ENCODE results near the gene SLX4. TPM values are rescaled to one million over a fixed set of nuclear protein-coding genes. Genes with fewer than 3 reads are reported as not detected.

SLX4 gene
- total and polyA plus RNA-seq, 2 donors (not counting 1 experiment from before 2014, with no cell fraction given) = 5.4 to 13.3 TPM

DNA sequence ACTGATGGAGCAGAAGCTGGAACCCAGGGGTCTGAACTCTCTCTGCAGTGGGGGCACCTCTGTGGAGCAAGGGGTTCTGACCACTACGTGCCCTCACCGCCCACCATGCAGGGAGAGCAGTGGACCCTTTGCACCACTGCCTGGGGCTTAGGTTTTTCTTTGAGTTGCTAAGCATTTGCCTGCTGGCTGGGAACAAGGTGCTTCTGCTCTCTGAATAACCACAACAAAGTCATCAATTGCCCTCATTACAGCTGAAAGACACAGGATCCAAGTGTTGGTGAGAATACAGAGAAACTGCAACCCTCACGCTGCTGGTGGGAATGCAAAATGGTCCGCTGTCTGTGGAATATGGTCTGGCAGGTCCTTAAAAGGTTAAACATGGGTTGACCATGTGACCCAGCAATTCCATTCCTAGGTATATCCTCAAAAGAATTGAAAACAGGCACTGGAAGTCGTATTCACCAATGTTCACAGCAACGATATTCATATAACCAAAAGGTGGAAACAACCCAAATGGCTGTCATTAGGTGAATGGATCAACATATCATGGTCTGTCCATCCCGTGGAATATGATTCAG lies 57.0 kb downstream of the SLX4 start:
- Histone ChIP-seq H3K4me2 (replicated peaks; ENCODE audit: low read depth, low read length, poor library complexity, severe bottlenecking) (no peak overlapping the region), H2AFZ (ENCODE audit: insufficient read depth, low read depth, low read length, poor library complexity, severe bottlenecking) (no peak overlapping the region), H4K20me1 (ENCODE audit: control insufficient read depth, insufficient read depth, low read length, poor library complexity, severe bottlenecking) (no peaks in the 10 kb centered on the region), H3K27ac (ENCODE audit: low read length in 2 of 2) (no peak overlapping the region), H3K4me3 (ENCODE audit: control extremely low read depth in 1 of 5, extremely low read depth in 1 of 5, insufficient read depth in 1 of 5, low read depth in 2 of 5, low read length in 4 of 5) (no peak overlapping the region), H3K27me3 (replicated peaks in 1 of 4; ENCODE audit: control extremely low read depth in 1 of 4, control insufficient read depth in 3 of 4, insufficient read depth in 4 of 4, low read length in 3 of 4) (no peaks in the 10 kb centered on the region), H3K9ac (ENCODE audit: low read length) (no peak overlapping the region), H3K79me2 (ENCODE audit: control insufficient read depth, insufficient read depth, low read length) (peaks cover 8% of the 10 kb centered on the region), H3K36me3 (replicated peaks in 1 of 2; ENCODE audit: control extremely low read depth in 1 of 2, control insufficient read depth in 1 of 2, extremely low read depth in 1 of 2, insufficient read depth in 2 of 2, low read length in 1 of 2) (peaks cover 7 to 86% of the 10 kb centered on the region in 2 experiments), H3K4me1 (ENCODE audit: control insufficient read depth in 2 of 2, insufficient read depth in 2 of 2, low read length in 2 of 2) (peaks cover 4 to 21% of the 10 kb centered on the region in 2 donors), H3K9me3 (ENCODE audit: control extremely low read depth in 1 of 3, control insufficient read depth in 2 of 3, insufficient read depth in 1 of 3, low read length in 2 of 3) (no peaks in the 10 kb centered on the region)
- no peak for TF ChIP-seq EZH2 (IDR thresholded peaks at IDR 0.05; ENCODE audit: borderline replicate concordance, insufficient read depth, low read depth, low read length, poor library complexity, severe bottlenecking)
- TF ChIP-seq, protein P1, sequence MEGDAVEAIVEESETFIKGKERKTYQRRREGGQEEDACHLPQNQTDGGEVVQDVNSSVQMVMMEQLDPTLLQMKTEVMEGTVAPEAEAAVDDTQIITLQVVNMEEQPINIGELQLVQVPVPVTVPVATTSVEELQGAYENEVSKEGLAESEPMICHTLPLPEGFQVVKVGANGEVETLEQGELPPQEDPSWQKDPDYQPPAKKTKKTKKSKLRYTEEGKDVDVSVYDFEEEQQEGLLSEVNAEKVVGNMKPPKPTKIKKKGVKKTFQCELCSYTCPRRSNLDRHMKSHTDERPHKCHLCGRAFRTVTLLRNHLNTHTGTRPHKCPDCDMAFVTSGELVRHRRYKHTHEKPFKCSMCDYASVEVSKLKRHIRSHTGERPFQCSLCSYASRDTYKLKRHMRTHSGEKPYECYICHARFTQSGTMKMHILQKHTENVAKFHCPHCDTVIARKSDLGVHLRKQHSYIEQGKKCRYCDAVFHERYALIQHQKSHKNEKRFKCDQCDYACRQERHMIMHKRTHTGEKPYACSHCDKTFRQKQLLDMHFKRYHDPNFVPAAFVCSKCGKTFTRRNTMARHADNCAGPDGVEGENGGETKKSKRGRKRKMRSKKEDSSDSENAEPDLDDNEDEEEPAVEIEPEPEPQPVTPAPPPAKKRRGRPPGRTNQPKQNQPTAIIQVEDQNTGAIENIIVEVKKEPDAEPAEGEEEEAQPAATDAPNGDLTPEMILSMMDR (IDR thresholded peaks at IDR 0.05) = no peak
- ChIA-PET POLR2A (no interaction called here), CTCF (interaction anchor here (1.3 kb wide), 1 partner anchor 96 kb away, joined by 4 read pairs; no protein-coding TSS in a partner anchor)
- WGBS (ENCODE audit: insufficient coverage) = 100% methylated on average over 4 of the region's 7 CpGs
- intact Hi-C loops (cut with micrococcal nuclease) = no loop called here
- no peak for DNase-seq
- Mint-ChIP-seq H3K9me3 (ENCODE audit: insufficient read depth) (no peaks in the 10 kb centered on the region), H3K4me3 (no peak overlapping the region), H3K27me3 (no peaks in the 10 kb centered on the region), H3K27ac (no peak overlapping the region), H3K4me1 (peaks cover 14% of the 10 kb centered on the region)
- no peak for ATAC-seq (ENCODE audit: low read depth)

DNA sequence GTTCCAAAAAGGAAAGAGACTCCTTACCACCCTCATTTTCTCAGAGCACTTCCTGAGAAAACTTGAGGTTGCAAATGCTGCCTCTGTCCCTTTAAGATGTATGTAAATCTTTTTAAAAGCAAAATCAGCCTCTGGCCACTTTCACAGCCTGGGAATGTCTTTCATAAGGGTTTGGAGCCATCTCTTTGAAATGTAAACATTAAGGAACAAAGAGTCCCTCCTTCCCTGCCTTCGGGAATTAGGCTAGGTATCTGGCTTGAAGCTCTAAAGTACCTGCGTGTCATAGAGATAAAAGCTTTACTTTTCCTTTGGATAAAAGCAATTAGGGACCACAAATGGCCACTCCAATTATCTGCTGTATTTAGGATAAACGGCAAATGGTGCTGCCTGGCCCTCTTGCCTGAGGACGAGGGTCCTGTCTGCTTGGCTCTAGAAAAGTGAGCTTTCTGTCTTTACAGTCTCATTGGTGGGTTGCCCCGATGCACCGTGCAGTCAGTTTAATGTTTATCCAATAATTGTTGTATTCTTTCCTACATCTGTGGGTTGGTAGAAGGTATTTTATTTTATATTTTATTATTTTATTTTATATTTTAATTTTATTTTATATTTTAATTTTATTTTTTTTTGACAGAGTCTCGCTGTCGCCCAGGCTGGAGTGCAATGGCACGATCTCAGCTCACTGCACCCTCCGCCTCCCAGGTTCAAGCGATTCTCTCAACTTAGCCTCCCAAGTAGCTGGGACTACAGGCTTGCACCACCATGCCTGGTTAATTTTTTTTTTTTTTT lies 58.1 kb downstream of the SLX4 start:
- no peak overlapping the region for H3K4me2 ChIP-seq (replicated peaks; ENCODE audit: low read depth, low read length, poor library complexity, severe bottlenecking)
- peaks cover 15 to 32% of the 10 kb centered on the region in 2 donors for H3K4me1 ChIP-seq (ENCODE audit: control insufficient read depth in 2 of 2, insufficient read depth in 2 of 2, low read length in 2 of 2)
- no peaks in the 10 kb centered on the region for H3K9me3 ChIP-seq (ENCODE audit: control extremely low read depth in 1 of 3, control insufficient read depth in 2 of 3, insufficient read depth in 1 of 3, low read length in 2 of 3)
- Mint-ChIP-seq H3K4me1 (peaks cover 25% of the 10 kb centered on the region), H3K27me3 (no peaks in the 10 kb centered on the region), H3K4me3 (no peak overlapping the region), H3K27ac (no peak overlapping the region), H3K9me3 (ENCODE audit: insufficient read depth) (no peaks in the 10 kb centered on the region)
- peaks cover 8% of the 10 kb centered on the region for H3K79me2 ChIP-seq (ENCODE audit: control insufficient read depth, insufficient read depth, low read length)
- no peak for ATAC-seq (ENCODE audit: low read depth)
- no peaks in the 10 kb centered on the region for H3K27me3 ChIP-seq (replicated peaks in 1 of 4; ENCODE audit: control extremely low read depth in 1 of 4, control insufficient read depth in 3 of 4, insufficient read depth in 4 of 4, low read length in 3 of 4)
- DNase-seq = no peak
- no peak overlapping the region for H2AFZ ChIP-seq (ENCODE audit: insufficient read depth, low read depth, low read length, poor library complexity, severe bottlenecking)
- H3K9ac ChIP-seq (ENCODE audit: low read length) = no peak overlapping the region
- H3K36me3 ChIP-seq (replicated peaks in 1 of 2; ENCODE audit: control extremely low read depth in 1 of 2, control insufficient read depth in 1 of 2, extremely low read depth in 1 of 2, insufficient read depth in 2 of 2, low read length in 1 of 2) = peaks cover 7 to 87% of the 10 kb centered on the region in 2 experiments
- no peak overlapping the region for H3K4me3 ChIP-seq (ENCODE audit: control extremely low read depth in 1 of 5, extremely low read depth in 1 of 5, insufficient read depth in 1 of 5, low read depth in 2 of 5, low read length in 4 of 5)
- no peaks in the 10 kb centered on the region for H4K20me1 ChIP-seq (ENCODE audit: control insufficient read depth, insufficient read depth, low read length, poor library complexity, severe bottlenecking)
- intact Hi-C loops (cut with micrococcal nuclease) = no loop called here
- WGBS (ENCODE audit: insufficient coverage) = 100% methylated on average over 2 of the region's 11 CpGs
- TF ChIP-seq, protein P1 (IDR thresholded peaks at IDR 0.05) = no peak
- TF ChIP-seq EZH2 (IDR thresholded peaks at IDR 0.05; ENCODE audit: borderline replicate concordance, insufficient read depth, low read depth, low read length, poor library complexity, severe bottlenecking) = no peak
- ChIA-PET POLR2A (no interaction called here), CTCF (no interaction called here)
- no peak overlapping the region for H3K27ac ChIP-seq (ENCODE audit: low read length in 2 of 2)
